HG03045 (cell line): ENCODE data around the gene SATB1.

ENCODE experiments used
- ATAC-seq: cut with Tn5 transposase; IDR thresholded peaks from one replicate; pipeline ENCODE4 v1.9.1; 2021; ENCODE audit warnings: mild to moderate bottlenecking, moderate library complexity; ENCODE audit not compliant: unreplicated experiment

The SATB1 gene

GRCh38 chr3:18432752-18433151, 7.6 kb upstream of the SATB1 start:
- no peak for ATAC-seq

- ATAC-seq: no peak
Measured at GRCh38 chr3:18431266-18431665, 6.1 kb upstream of the SATB1 start.

GRCh38 chr3:18428991-18429745, 4.0 kb upstream of the SATB1 start:
- no peak for ATAC-seq

GRCh38 chr3:18428036-18428435, 2.9 kb upstream of the SATB1 start:
- ATAC-seq: no peak

GRCh38 chr3:18426597-18427193, 1.6 kb upstream of the SATB1 start:
- ATAC-seq: no peak

- ATAC-seq: no peak
Measured at GRCh38 chr3:18425641-18426257, 610 bp upstream of the SATB1 start.

GRCh38 chr3:18424213-18424728, 868 bp downstream of the SATB1 start:
- ATAC-seq: peak; percentile 3

- ATAC-seq: peak; percentile 76
Measured at GRCh38 chr3:18423401-18424212, 1.5 kb downstream of the SATB1 start.

- no peak for ATAC-seq
Measured at GRCh38 chr3:18422972-18423371, 2.2 kb downstream of the SATB1 start.

GRCh38 chr3:18420555-18420954, 4.6 kb downstream of the SATB1 start:
- no peak for ATAC-seq

GRCh38 chr3:18419232-18419631, 5.9 kb downstream of the SATB1 start:
- ATAC-seq: no peak

GRCh38 chr3:18417904-18418572, 7.1 kb downstream of the SATB1 start:
- ATAC-seq: no peak

GRCh38 chr3:18416332-18416731, 8.8 kb downstream of the SATB1 start:
- ATAC-seq: no peak

GRCh38 chr3:18415839-18416238, 9.3 kb downstream of the SATB1 start:
- no peak for ATAC-seq

GRCh38 chr3:18415167-18415566, 10.0 kb downstream of the SATB1 start:
- no peak for ATAC-seq

GRCh38 chr3:18412684-18413083, 12.5 kb downstream of the SATB1 start:
- ATAC-seq: no peak

- ATAC-seq: no peak
Measured at GRCh38 chr3:18411541-18411940, 13.6 kb downstream of the SATB1 start.

- ATAC-seq: no peak
Measured at GRCh38 chr3:18410205-18410604, 14.9 kb downstream of the SATB1 start.

- no peak for ATAC-seq
Measured at GRCh38 chr3:18409266-18409665, 15.9 kb downstream of the SATB1 start.

GRCh38 chr3:18405141-18405540, 20.0 kb downstream of the SATB1 start:
- no peak for ATAC-seq

- no peak for ATAC-seq
Measured at GRCh38 chr3:18403061-18403460, 22.1 kb downstream of the SATB1 start.
